ENCODE data around the gene GNA14.
"Not testable (repeated sequence)": the region's sequence is repeated elsewhere in the genome, so short reads cannot be mapped to it uniquely, and the experiment has no call there.

GNA14 gene

DNA sequence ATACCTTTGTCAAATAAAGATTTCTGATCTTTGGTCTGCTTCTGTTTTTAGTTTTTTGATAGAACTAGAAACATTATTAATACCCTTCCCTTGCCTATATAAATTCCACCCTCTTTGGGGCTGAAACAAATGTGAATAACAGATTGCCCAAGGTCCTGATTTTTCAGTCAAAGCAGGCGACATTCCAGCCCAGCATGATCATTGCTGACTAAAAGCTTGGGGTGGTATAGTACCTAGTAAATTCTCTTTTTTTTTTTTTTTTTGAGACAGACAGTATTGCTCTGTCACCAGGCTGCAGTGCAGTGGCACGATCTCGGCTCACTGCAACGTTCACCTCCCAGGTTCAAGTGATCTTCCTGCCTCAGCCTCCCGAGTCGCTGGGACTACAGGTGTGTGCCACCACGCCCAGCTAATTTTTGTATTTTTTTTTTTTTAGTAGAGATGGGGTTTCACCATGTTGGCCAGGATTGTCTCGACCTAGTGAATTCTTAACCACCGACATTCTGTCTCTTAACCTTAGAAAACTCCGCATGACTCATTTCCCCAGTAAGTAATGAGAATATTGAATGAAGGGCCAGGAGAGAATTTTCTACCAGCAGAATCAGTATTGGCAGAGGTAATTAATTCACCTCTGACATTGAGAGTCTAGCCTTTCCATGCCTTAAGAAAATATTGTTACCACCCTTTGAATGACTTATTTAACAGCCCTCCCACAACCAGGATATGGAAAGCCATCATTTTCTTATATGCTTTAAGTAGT, 226.4 kb downstream of the GNA14 start:
- Histone ChIP-seq H3K4me1 (ENCODE audit: low read depth, poor library complexity, severe bottlenecking) (no peaks in the 10 kb centered on the region), H3K4me3 (IDR thresholded peaks at IDR 0.05; ENCODE audit: insufficient read depth, low read depth, low read length) (no peak overlapping the region), H3K79me2 (ENCODE audit: insufficient read depth, low read depth) (no peaks in the 10 kb centered on the region), H3K4me2 (no peak overlapping the region), H3K9ac (no peak overlapping the region), H2AFZ (ENCODE audit: low read depth) (no peak overlapping the region), H3K27me3 (ENCODE audit: insufficient read depth, low read depth) (no peaks in the 10 kb centered on the region), H3K27ac (no peak overlapping the region), H4K20me1 (ENCODE audit: insufficient read depth) (no peaks in the 10 kb centered on the region), H3K36me3 (ENCODE audit: insufficient read depth) (no peaks in the 10 kb centered on the region)
- TF ChIP-seq, protein P1, sequence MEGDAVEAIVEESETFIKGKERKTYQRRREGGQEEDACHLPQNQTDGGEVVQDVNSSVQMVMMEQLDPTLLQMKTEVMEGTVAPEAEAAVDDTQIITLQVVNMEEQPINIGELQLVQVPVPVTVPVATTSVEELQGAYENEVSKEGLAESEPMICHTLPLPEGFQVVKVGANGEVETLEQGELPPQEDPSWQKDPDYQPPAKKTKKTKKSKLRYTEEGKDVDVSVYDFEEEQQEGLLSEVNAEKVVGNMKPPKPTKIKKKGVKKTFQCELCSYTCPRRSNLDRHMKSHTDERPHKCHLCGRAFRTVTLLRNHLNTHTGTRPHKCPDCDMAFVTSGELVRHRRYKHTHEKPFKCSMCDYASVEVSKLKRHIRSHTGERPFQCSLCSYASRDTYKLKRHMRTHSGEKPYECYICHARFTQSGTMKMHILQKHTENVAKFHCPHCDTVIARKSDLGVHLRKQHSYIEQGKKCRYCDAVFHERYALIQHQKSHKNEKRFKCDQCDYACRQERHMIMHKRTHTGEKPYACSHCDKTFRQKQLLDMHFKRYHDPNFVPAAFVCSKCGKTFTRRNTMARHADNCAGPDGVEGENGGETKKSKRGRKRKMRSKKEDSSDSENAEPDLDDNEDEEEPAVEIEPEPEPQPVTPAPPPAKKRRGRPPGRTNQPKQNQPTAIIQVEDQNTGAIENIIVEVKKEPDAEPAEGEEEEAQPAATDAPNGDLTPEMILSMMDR (conservative IDR thresholded peaks at IDR 0.05; ENCODE audit: low read depth, low read length), result no peak

DNA sequence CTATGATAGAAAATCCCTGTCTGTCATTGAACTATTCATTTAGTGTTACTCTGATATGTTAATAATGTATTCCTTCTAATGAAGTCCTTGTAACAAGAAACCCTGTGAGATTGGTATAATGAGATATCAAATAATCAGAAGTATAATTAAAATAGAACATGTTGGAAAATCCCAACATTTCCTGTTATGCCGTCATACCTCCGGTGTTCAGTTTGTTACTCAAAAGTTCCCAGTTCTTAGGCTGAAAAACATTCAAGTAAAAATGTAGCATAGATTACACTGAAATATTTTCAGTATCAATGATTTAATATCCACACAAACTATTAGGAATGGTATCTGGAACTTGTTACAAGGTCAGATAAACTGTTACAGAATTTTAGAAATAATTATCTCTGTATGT, 227.5 kb downstream of the GNA14 start:
- TF ChIP-seq, protein P1 (conservative IDR thresholded peaks at IDR 0.05; ENCODE audit: low read depth, low read length), result no peak
- H3K27ac ChIP-seq, result no peak overlapping the region

DNA sequence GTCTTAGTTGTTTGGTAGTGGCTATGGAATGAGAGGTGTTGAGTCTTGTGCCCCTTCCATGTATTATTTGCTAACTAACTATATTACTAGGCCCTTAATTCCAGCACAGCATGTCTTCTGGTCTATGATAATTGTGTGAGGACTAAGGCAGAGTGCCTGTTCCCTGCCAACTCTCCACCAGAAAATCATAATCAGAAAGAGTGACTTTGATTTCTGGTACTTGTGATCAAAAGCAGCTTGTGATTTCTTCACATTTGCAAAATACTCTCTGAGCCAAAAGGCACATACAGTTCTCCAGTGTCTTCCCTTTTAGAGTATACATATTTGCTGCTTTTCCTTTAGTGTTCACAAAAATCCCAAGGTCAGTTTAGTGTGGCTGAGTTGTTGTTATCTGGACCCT, 229.9 kb downstream of the GNA14 start:
- H3K4me1 ChIP-seq (ENCODE audit: low read depth, poor library complexity, severe bottlenecking), result no peaks in the 10 kb centered on the region
- no peak overlapping the region for H3K4me3 ChIP-seq (IDR thresholded peaks at IDR 0.05; ENCODE audit: insufficient read depth, low read depth, low read length)
- H3K79me2 ChIP-seq (ENCODE audit: insufficient read depth, low read depth), result no peaks in the 10 kb centered on the region
- H2AFZ ChIP-seq (ENCODE audit: low read depth), result no peak overlapping the region
- TF ChIP-seq, protein P1 (conservative IDR thresholded peaks at IDR 0.05; ENCODE audit: low read depth, low read length), result no peak
- H3K27me3 ChIP-seq (ENCODE audit: insufficient read depth, low read depth), result no peaks in the 10 kb centered on the region
- no peak overlapping the region for H3K27ac ChIP-seq
- H3K36me3 ChIP-seq (ENCODE audit: insufficient read depth), result no peaks in the 10 kb centered on the region
- H3K9ac ChIP-seq, result no peak overlapping the region
- H3K4me2 ChIP-seq, result no peak overlapping the region
- H4K20me1 ChIP-seq (ENCODE audit: insufficient read depth), result no peaks in the 10 kb centered on the region

More for the DNA sequence above, 227.5 kb downstream of the GNA14 start:
- Histone ChIP-seq H3K27me3 (ENCODE audit: insufficient read depth, low read depth) (no peaks in the 10 kb centered on the region), H3K36me3 (ENCODE audit: insufficient read depth) (no peaks in the 10 kb centered on the region), H3K9ac (no peak overlapping the region), H3K79me2 (ENCODE audit: insufficient read depth, low read depth) (no peaks in the 10 kb centered on the region), H3K4me3 (IDR thresholded peaks at IDR 0.05; ENCODE audit: insufficient read depth, low read depth, low read length) (no peak overlapping the region), H3K4me1 (ENCODE audit: low read depth, poor library complexity, severe bottlenecking) (no peaks in the 10 kb centered on the region), H3K4me2 (no peak overlapping the region), H2AFZ (ENCODE audit: low read depth) (no peak overlapping the region), H4K20me1 (ENCODE audit: insufficient read depth) (no peaks in the 10 kb centered on the region)

DNA sequence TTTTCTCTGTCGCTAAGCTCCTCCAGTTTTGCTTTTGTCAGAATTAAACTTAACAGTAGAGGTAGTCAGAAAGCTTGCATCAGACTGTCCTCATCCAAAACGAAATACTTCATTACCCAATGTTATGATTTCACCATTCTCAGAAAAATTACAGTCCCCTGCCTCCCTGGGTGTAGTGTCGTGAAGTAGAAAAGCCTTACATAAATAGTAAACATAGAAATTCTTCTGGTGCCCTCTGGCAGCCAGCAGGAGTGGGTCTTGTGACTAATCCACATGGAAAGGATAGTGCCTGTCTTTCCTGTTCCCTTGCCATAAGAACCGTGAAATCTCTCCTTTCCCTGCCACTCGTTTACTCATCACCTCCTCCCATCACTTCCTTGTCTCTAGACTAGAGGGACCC, 230.6 kb downstream of the GNA14 start:
- H2AFZ ChIP-seq (ENCODE audit: low read depth), result no peak overlapping the region

DNA sequence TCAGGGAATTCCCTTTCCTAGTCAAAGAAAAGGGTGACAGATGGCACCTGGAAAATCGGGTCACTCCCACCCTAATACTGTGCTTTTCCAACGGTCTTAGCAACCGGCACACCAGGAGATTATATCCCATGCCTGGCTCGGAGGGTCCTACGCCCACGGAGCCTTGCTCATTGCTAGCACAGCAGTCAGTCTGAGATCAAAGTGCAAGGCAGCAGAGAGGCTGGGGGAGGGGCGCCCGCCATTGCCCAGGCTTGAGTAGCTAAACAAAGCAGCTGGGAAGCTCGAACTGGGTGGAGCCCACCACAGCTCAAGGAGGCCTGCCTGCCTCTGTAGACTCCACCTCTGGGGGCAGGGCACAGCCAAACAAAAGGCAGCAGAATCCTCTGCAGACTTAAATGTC, 239.6 kb downstream of the GNA14 start:
- H3K4me3 ChIP-seq (IDR thresholded peaks at IDR 0.05; ENCODE audit: insufficient read depth, low read depth, low read length); H3K79me2 ChIP-seq (ENCODE audit: insufficient read depth, low read depth); H4K20me1 ChIP-seq (ENCODE audit: insufficient read depth); H3K36me3 ChIP-seq (ENCODE audit: insufficient read depth); H2AFZ ChIP-seq (ENCODE audit: low read depth); H3K9ac ChIP-seq; H3K4me1 ChIP-seq (ENCODE audit: low read depth, poor library complexity, severe bottlenecking); H3K27me3 ChIP-seq (ENCODE audit: insufficient read depth, low read depth); H3K27ac ChIP-seq; H3K4me2 ChIP-seq: not testable (repeated sequence)

More for the DNA sequence above, 230.6 kb downstream of the GNA14 start:
- Histone ChIP-seq H3K4me3 (IDR thresholded peaks at IDR 0.05; ENCODE audit: insufficient read depth, low read depth, low read length) (no peak overlapping the region), H3K27ac (no peak overlapping the region), H3K4me2 (no peak overlapping the region), H4K20me1 (ENCODE audit: insufficient read depth) (no peaks in the 10 kb centered on the region), H3K27me3 (ENCODE audit: insufficient read depth, low read depth) (no peaks in the 10 kb centered on the region), H3K9ac (no peak overlapping the region), H3K36me3 (ENCODE audit: insufficient read depth) (no peaks in the 10 kb centered on the region), H3K79me2 (ENCODE audit: insufficient read depth, low read depth) (no peaks in the 10 kb centered on the region), H3K4me1 (ENCODE audit: low read depth, poor library complexity, severe bottlenecking) (no peaks in the 10 kb centered on the region)
- TF ChIP-seq, protein P1 (conservative IDR thresholded peaks at IDR 0.05; ENCODE audit: low read depth, low read length), result no peak
